Dendritic cell treated with granulocyte-macrophage colony-stimulating factor and Interleukin-4, amounts not matched to agents 40 ng/mL and 50 ng/mL, for 4 days (primary cell): ENCODE measurements around the gene HTT-AS.

Experiments used
- H3K27ac Mint-ChIP-seq: one replicate; pipeline ENCODE4 v1.8.0; 2022; ENCODE audit warnings: mild to moderate bottlenecking, mixed read lengths
- H3K27me3 Mint-ChIP-seq: one replicate; pipeline ENCODE4 v1.8.0; 2022; ENCODE audit warnings: mild to moderate bottlenecking, mixed read lengths
- H3K36me3 Mint-ChIP-seq: one replicate; pipeline ENCODE4 v1.8.0; 2022; ENCODE audit warnings: low read depth, mixed read lengths
- H3K4me1 Mint-ChIP-seq: one replicate; pipeline ENCODE4 v1.8.0; 2022; ENCODE audit warnings: low read depth, mixed read lengths
- H3K4me3 Mint-ChIP-seq: one replicate; pipeline ENCODE4 v1.8.0; 2022; ENCODE audit warnings: mild to moderate bottlenecking, moderate library complexity, mixed read lengths
- H3K9me3 Mint-ChIP-seq: one replicate; pipeline ENCODE4 v1.8.0; 2022; ENCODE audit warnings: mixed read lengths
- intact Hi-C: fragments of 100-400 bp; cut with micrococcal nuclease; formaldehyde crosslinking; loops from one replicate; pipeline ENCODE4 v1.15.0; 2022

The HTT-AS gene

GRCh38 chr4:3039706-3040366 is 34.5 kb downstream of the HTT-AS start:
- Mint-ChIP-seq H3K36me3 (no peaks in the 10 kb centered on the region), H3K27me3 (peaks cover 42% of the 10 kb centered on the region), H3K9me3 (no peaks in the 10 kb centered on the region), H3K4me3 (no peak overlapping the region), H3K27ac (peak overlapping the region; percentile 89), H3K4me1 (peaks cover 55% of the 10 kb centered on the region)
- intact Hi-C loops, result loop anchor here (5.0 kb wide), 1 partner anchor 63 kb away; no protein-coding TSS in a partner anchor

- Mint-ChIP-seq H3K9me3 (no peaks in the 10 kb centered on the region), H3K36me3 (no peaks in the 10 kb centered on the region), H3K4me3 (peak overlapping the region; percentile 76), H3K27me3 (peaks cover 42% of the 10 kb centered on the region), H3K27ac (peak overlapping the region; percentile 37), H3K4me1 (peaks cover 46% of the 10 kb centered on the region)
- intact Hi-C loops, result loop anchor here (5.0 kb wide), 1 partner anchor 61 kb away; no protein-coding TSS in a partner anchor
Measured at GRCh38 chr4:3037957-3038461, 36.3 kb downstream of the HTT-AS start.

- Mint-ChIP-seq H3K27me3 (peaks cover 45% of the 10 kb centered on the region), H3K36me3 (no peaks in the 10 kb centered on the region), H3K9me3 (no peaks in the 10 kb centered on the region), H3K4me3 (no peak overlapping the region), H3K27ac (no peak overlapping the region), H3K4me1 (peaks cover 30% of the 10 kb centered on the region)
- intact Hi-C loops, result loop anchor here (5.0 kb wide), 1 partner anchor 59 kb away; no protein-coding TSS in a partner anchor
Measured at GRCh38 chr4:3036131-3036952, 38.0 kb downstream of the HTT-AS start.

GRCh38 chr4:3035674-3036073 is 38.7 kb downstream of the HTT-AS start:
- H3K4me3 Mint-ChIP-seq, result no peak overlapping the region
- H3K27me3 Mint-ChIP-seq, result peaks cover 49% of the 10 kb centered on the region
- no peaks in the 10 kb centered on the region for H3K9me3 Mint-ChIP-seq
- H3K4me1 Mint-ChIP-seq, result peaks cover 24% of the 10 kb centered on the region
- H3K27ac Mint-ChIP-seq, result no peak overlapping the region
- intact Hi-C loops, result loop anchor here (5.0 kb wide), 1 partner anchor 58 kb away; no protein-coding TSS in a partner anchor
- H3K36me3 Mint-ChIP-seq, result no peaks in the 10 kb centered on the region

GRCh38 chr4:3035249-3035648 is 39.1 kb downstream of the HTT-AS start:
- Mint-ChIP-seq H3K27me3 (peaks cover 46% of the 10 kb centered on the region), H3K4me3 (no peak overlapping the region), H3K4me1 (peaks cover 20% of the 10 kb centered on the region), H3K27ac (no peak overlapping the region), H3K36me3 (no peaks in the 10 kb centered on the region), H3K9me3 (no peaks in the 10 kb centered on the region)
- intact Hi-C loops, result loop anchor here (5.0 kb wide), 1 partner anchor 58 kb away; no protein-coding TSS in a partner anchor

GRCh38 chr4:3034231-3034630 is 40.1 kb downstream of the HTT-AS start:
- no peaks in the 10 kb centered on the region for H3K9me3 Mint-ChIP-seq
- H3K27ac Mint-ChIP-seq, result no peak overlapping the region
- H3K4me3 Mint-ChIP-seq, result no peak overlapping the region
- intact Hi-C loops, result no loop called here
- H3K4me1 Mint-ChIP-seq, result peaks cover 18% of the 10 kb centered on the region
- H3K36me3 Mint-ChIP-seq, result no peaks in the 10 kb centered on the region
- peaks cover 43% of the 10 kb centered on the region for H3K27me3 Mint-ChIP-seq

GRCh38 chr4:3031357-3032082 is 42.8 kb downstream of the HTT-AS start:
- H3K4me1 Mint-ChIP-seq, result no peaks in the 10 kb centered on the region
- intact Hi-C loops, result no loop called here
- no peaks in the 10 kb centered on the region for H3K36me3 Mint-ChIP-seq
- H3K27me3 Mint-ChIP-seq, result peaks cover 22% of the 10 kb centered on the region
- H3K4me3 Mint-ChIP-seq, result no peak overlapping the region
- H3K9me3 Mint-ChIP-seq, result no peaks in the 10 kb centered on the region
- H3K27ac Mint-ChIP-seq, result no peak overlapping the region

- no peaks in the 10 kb centered on the region for H3K36me3 Mint-ChIP-seq
- H3K27ac Mint-ChIP-seq, result no peak overlapping the region
- intact Hi-C loops, result no loop called here
- H3K27me3 Mint-ChIP-seq, result peaks cover 15% of the 10 kb centered on the region
- no peaks in the 10 kb centered on the region for H3K9me3 Mint-ChIP-seq
- no peaks in the 10 kb centered on the region for H3K4me1 Mint-ChIP-seq
- H3K4me3 Mint-ChIP-seq, result no peak overlapping the region
Measured at GRCh38 chr4:3030566-3031356, 43.6 kb downstream of the HTT-AS start.

GRCh38 chr4:3029464-3029863 is 44.9 kb downstream of the HTT-AS start:
- Mint-ChIP-seq H3K4me3 (no peak overlapping the region), H3K9me3 (no peaks in the 10 kb centered on the region), H3K36me3 (no peaks in the 10 kb centered on the region), H3K27ac (no peak overlapping the region), H3K27me3 (peaks cover 8% of the 10 kb centered on the region), H3K4me1 (no peaks in the 10 kb centered on the region)
- intact Hi-C loops, result no loop called here

- Mint-ChIP-seq H3K27ac (no peak overlapping the region), H3K9me3 (peaks cover 12% of the 10 kb centered on the region), H3K27me3 (peaks cover 11% of the 10 kb centered on the region), H3K36me3 (no peaks in the 10 kb centered on the region), H3K4me3 (no peak overlapping the region), H3K4me1 (no peaks in the 10 kb centered on the region)
- intact Hi-C loops, result no loop called here
Measured at GRCh38 chr4:3026540-3026939, 47.8 kb downstream of the HTT-AS start.

GRCh38 chr4:3025881-3026280 is 48.5 kb downstream of the HTT-AS start:
- Mint-ChIP-seq H3K27ac (no peak overlapping the region), H3K27me3 (peaks cover 7% of the 10 kb centered on the region)

GRCh38 chr4:3022651-3023050 is 51.7 kb downstream of the HTT-AS start:
- intact Hi-C loops, result no loop called here
- Mint-ChIP-seq H3K4me3 (no peak overlapping the region), H3K27ac (no peak overlapping the region), H3K27me3 (peaks cover 4% of the 10 kb centered on the region), H3K4me1 (no peaks in the 10 kb centered on the region), H3K36me3 (no peaks in the 10 kb centered on the region), H3K9me3 (peaks cover 12% of the 10 kb centered on the region)

More at GRCh38 chr4:3025881-3026280, 48.5 kb downstream of the HTT-AS start:
- no peaks in the 10 kb centered on the region for H3K4me1 Mint-ChIP-seq
- no peaks in the 10 kb centered on the region for H3K36me3 Mint-ChIP-seq
- intact Hi-C loops, result no loop called here
- peaks cover 12% of the 10 kb centered on the region for H3K9me3 Mint-ChIP-seq
- no peak overlapping the region for H3K4me3 Mint-ChIP-seq

GRCh38 chr4:3022112-3022511 is 52.2 kb downstream of the HTT-AS start:
- Mint-ChIP-seq H3K27me3 (peaks cover 4% of the 10 kb centered on the region), H3K36me3 (no peaks in the 10 kb centered on the region), H3K4me1 (no peaks in the 10 kb centered on the region), H3K27ac (no peak overlapping the region), H3K4me3 (no peak overlapping the region), H3K9me3 (peaks cover 12% of the 10 kb centered on the region)
- intact Hi-C loops, result no loop called here
